Liver (tissue), 9 donors: ENCODE results near the gene HSPA12A. TPM values are rescaled to one million over a fixed set of nuclear protein-coding genes. Genes with fewer than 3 reads are reported as not detected.

ENCODE experiments used
- DNase-seq: peaks from one replicate; pipeline ENCODE4 v3.0.0-alpha.2; 2017; ENCODE audit warnings: low spot score
- H3K27ac ChIP-seq, 2 donors: one replicate each; pipeline ENCODE4 v1.7.0; 2013; ENCODE audit warnings: inconsistent platforms in 2 of 2, low read length in 2 of 2, control low read depth in 1 of 2, low read depth in 1 of 2, mild to moderate bottlenecking in 1 of 2
- H3K27me3 ChIP-seq, 4 donors: one replicate each; pipeline versions ENCODE4 v1.6.1 to v1.7.0; 2013; ENCODE audit warnings: low read length in 3 of 4, inconsistent platforms in 1 of 4, mild to moderate bottlenecking in 1 of 4, moderate library complexity in 1 of 4; ENCODE audit not compliant: control insufficient read depth in 4 of 4, insufficient read depth in 4 of 4
- H3K36me3 ChIP-seq, 4 donors: one replicate each; pipeline versions ENCODE4 v1.6.1 to v1.7.0; 2013; ENCODE audit warnings: low read length in 3 of 4, mild to moderate bottlenecking in 3 of 4, low read depth in 1 of 4, moderate library complexity in 1 of 4; ENCODE audit not compliant: control insufficient read depth in 4 of 4, insufficient read depth in 3 of 4
- H3K4me1 ChIP-seq, 4 donors: one replicate each; pipeline versions ENCODE4 v1.6.1 to v1.7.0; 2013; ENCODE audit warnings: low read length in 3 of 4, mild to moderate bottlenecking in 3 of 4, moderate library complexity in 1 of 4; ENCODE audit not compliant: control insufficient read depth in 4 of 4, insufficient read depth in 4 of 4
- H3K4me3 ChIP-seq, 3 donors: one replicate each; pipeline versions ENCODE4 v1.6.1 to v1.7.0; 2013; ENCODE audit warnings: low read length in 3 of 3, control low read depth in 1 of 3, low read depth in 1 of 3, mild to moderate bottlenecking in 1 of 3
- H3K9ac ChIP-seq, 2 donors: one replicate each; pipeline ENCODE4 v1.7.0; 2013; ENCODE audit warnings: low read length in 2 of 2, mild to moderate bottlenecking in 2 of 2, moderate library complexity in 2 of 2, control low read depth in 1 of 2, low read depth in 1 of 2
- H3K9me3 ChIP-seq, 4 donors: one replicate each; pipeline versions ENCODE4 v1.6.1 to v1.7.0; 2013; ENCODE audit warnings: low read length in 3 of 4; ENCODE audit not compliant: control insufficient read depth in 4 of 4
- FOXA1 ChIP-seq: IDR thresholded peaks from 2 replicates; pipeline ENCODE4 v1.6.1; 2016; ENCODE audit warnings: antibody characterized with exemption
- GABPA ChIP-seq, 2 donors: IDR thresholded peaks in 1 of 2; conservative IDR thresholded peaks in 1 of 2; 2 replicates each; pipeline ENCODE4 v1.6.1; 2016; ENCODE audit warnings: antibody characterized with exemption in 2 of 2, mild to moderate bottlenecking in 1 of 2, moderate library complexity in 1 of 2
- HNF4G ChIP-seq: IDR thresholded peaks from 2 replicates; pipeline ENCODE4 v1.6.1; 2016; ENCODE audit warnings: antibody characterized with exemption
- JUND ChIP-seq, 2 donors: IDR thresholded peaks; 2 replicates each; pipeline ENCODE4 v1.6.1; 2016; ENCODE audit warnings: antibody characterized with exemption in 2 of 2
- MAX ChIP-seq: IDR thresholded peaks from 2 replicates; pipeline ENCODE4 v1.6.1; 2016; ENCODE audit warnings: antibody characterized with exemption
- REST ChIP-seq: IDR thresholded peaks from 2 replicates; pipeline ENCODE4 v1.6.1; 2016; ENCODE audit warnings: antibody characterized with exemption, mild to moderate bottlenecking
- RXRA ChIP-seq, 2 donors: IDR thresholded peaks; 2 replicates each; pipeline ENCODE4 v1.6.1; 2017 to 2018; ENCODE audit warnings: antibody characterized with exemption in 2 of 2, mild to moderate bottlenecking in 1 of 2
- SP1 ChIP-seq: IDR thresholded peaks from 2 replicates; pipeline ENCODE4 v1.6.1; 2018; ENCODE audit warnings: antibody characterized with exemption, mild to moderate bottlenecking
- TAF1 ChIP-seq: conservative IDR thresholded peaks from 2 replicates; pipeline ENCODE4 v1.6.1; 2016; ENCODE audit warnings: antibody characterized with exemption, mild to moderate bottlenecking
- YY1 ChIP-seq: IDR thresholded peaks from 2 replicates; pipeline ENCODE4 v1.6.1; 2016; ENCODE audit warnings: antibody characterized with exemption, mild to moderate bottlenecking
- ZBTB33 ChIP-seq: IDR thresholded peaks from 2 replicates; pipeline ENCODE4 v1.6.1; 2016; ENCODE audit warnings: antibody characterized with exemption
- WGBS: extraction: QIAGEN DNeasy Blood & Tissue Kit; methylation state at CpG from one replicate; pipeline ENCODE4 v1.1.7; 2013; 5-methylcytosine and 5-hydroxymethylcytosine counted together
- polyA plus RNA-seq, 2 donors: library from polyadenylated mRNA; stranded (reverse) in 1 of 2; unstranded in 1 of 2; fragments of 200-250 nt in 1 of 2; fragments of >200 nt in 1 of 2; fragmentation: Nextera tagmentation in 1 of 2; extraction: Ambion mirVana in 1 of 2; gene quantifications; one replicate each; pipeline versions ENCODE4 v1.2.1 to v1.2.3, GENCODE V29; 2013 to 2015
- total RNA-seq, 2 donors: library from RNA; depleted of rRNA; stranded (reverse); fragments of >200 nt; gene quantifications; one replicate each; pipeline ENCODE4 v1.2.3, GENCODE V29; 2014
- donor health status: healthy.
- donor health status: healthy.
- donor health status: healthy.
- donor health status: healthy.
- donor health status: healthy.

HSPA12A gene
- total and polyA plus RNA-seq, 4 donors: 1.3 to 4.5 (median 1.6) TPM

GRCh38 chr10:116723428-116724281 is 18.7 kb downstream of the HSPA12A start:
- TF ChIP-seq YY1 (no peak), ZBTB33 (no peak), MAX (no peak), GABPA (IDR thresholded peaks at IDR 0.05 in 1 of 2, conservative IDR thresholded peaks at IDR 0.05 in 1 of 2) (no peak)
- DNase-seq: no peak
- Histone ChIP-seq H3K27me3 (no peaks in the 10 kb centered on the region), H3K27ac (no peak overlapping the region), H3K9me3 (no peaks in the 10 kb centered on the region), H3K4me3 (no peak overlapping the region), H3K9ac (no peak overlapping the region), H3K4me1 (peaks cover 0 to 13% (median 8%) of the 10 kb centered on the region in 4 donors), H3K36me3 (no peaks in the 10 kb centered on the region)
- 89% methylated on average over 15 of the region's 15 CpGs for WGBS

GRCh38 chr10:116722736-116723427 is 19.5 kb downstream of the HSPA12A start:
- Histone ChIP-seq H3K9ac (no peak overlapping the region), H3K4me3 (no peak overlapping the region), H3K27me3 (no peaks in the 10 kb centered on the region), H3K36me3 (no peaks in the 10 kb centered on the region), H3K9me3 (no peaks in the 10 kb centered on the region), H3K27ac (no peak overlapping the region), H3K4me1 (peaks cover 0 to 13% (median 8%) of the 10 kb centered on the region in 4 donors)
- no peak for DNase-seq
- TF ChIP-seq REST: no peak
- TF ChIP-seq SP1: no peak
- TF ChIP-seq TAF1: no peak
- no peak for TF ChIP-seq HNF4G
- no peak for TF ChIP-seq JUND (IDR thresholded peaks at IDR 0.05)
- TF ChIP-seq FOXA1: no peak
- TF ChIP-seq RXRA (IDR thresholded peaks at IDR 0.05): no peak
- 94% methylated on average over 6 of the region's 6 CpGs for WGBS
